Iris pigment epithelial cell (primary cell): ENCODE data around the gene PCK2.

Experiments
- DNase-seq: peaks from one replicate; pipeline ENCODE4 v3.0.0-alpha.2; 2011; ENCODE audit warnings: low read depth

The PCK2 gene

GRCh38 chr14:24136684-24137528, 42.8 kb downstream of the PCK2 start:
- DNase-seq = no peak

GRCh38 chr14:24137529-24138395, 43.7 kb downstream of the PCK2 start:
- DNase-seq = no peak

- no peak for DNase-seq
Observed at GRCh38 chr14:24138396-24139271, 44.5 kb downstream of the PCK2 start.

GRCh38 chr14:24139272-24139934, 45.3 kb downstream of the PCK2 start:
- no peak for DNase-seq

GRCh38 chr14:24141097-24141880, 47.2 kb downstream of the PCK2 start, which contains the start of gene EMC9:
TSS of gene EMC9 (minus strand) at chr14:24141591. CDS start at chr14:24141304, 287 bp downstream.
- DNase-seq = peak; percentile 100

GRCh38 chr14:24143511-24143910, 49.4 kb downstream of the PCK2 start:
- DNase-seq = peak; percentile 54

GRCh38 chr14:24144451-24144850, 50.3 kb downstream of the PCK2 start:
- DNase-seq = no peak

- no peak for DNase-seq
Observed at GRCh38 chr14:24145219-24145618, 51.1 kb downstream of the PCK2 start.

- peak; percentile 44 for DNase-seq
Observed at GRCh38 chr14:24145690-24146452, 51.8 kb downstream of the PCK2 start.

- DNase-seq = peak; percentile 97
Observed at GRCh38 chr14:24146453-24146977, 52.4 kb downstream of the PCK2 start, which contains the start of gene PSME2. TSS of gene PSME2 (minus strand) at chr14:24146610. CDS start at chr14:24146581, 29 bp downstream.

- peak; percentile 99 for DNase-seq
Observed at GRCh38 chr14:24146978-24147760, 53.1 kb downstream of the PCK2 start, which contains the start of gene RNF31. TSS of gene RNF31 (plus strand) at chr14:24147498. CDS start at chr14:24147699, 201 bp downstream.

GRCh38 chr14:24147761-24148428, 53.8 kb downstream of the PCK2 start:
- DNase-seq = peak; percentile 23

- no peak for DNase-seq
Observed at GRCh38 chr14:24149302-24149969, 55.3 kb downstream of the PCK2 start.

- DNase-seq = no peak
Observed at GRCh38 chr14:24150061-24150460, 56.0 kb downstream of the PCK2 start.

- DNase-seq = no peak
Observed at GRCh38 chr14:24150567-24150966, 56.5 kb downstream of the PCK2 start.

- DNase-seq = no peak
Observed at GRCh38 chr14:24150993-24151392, 56.9 kb downstream of the PCK2 start.

GRCh38 chr14:24151404-24152080, 57.4 kb downstream of the PCK2 start:
- DNase-seq = no peak
